Gastrocnemius medialis (tissue), 4 donors: Measurements from ENCODE around the gene CALHM6.

Source experiments
- CTCF ChIP-seq, 5 experiments: fragments of 450-650 bp in 3 of 5; fragments of 200-600 bp in 2 of 5; sonication (generic) in 2 of 5; IDR thresholded peaks in 4 of 5; conservative IDR thresholded peaks in 1 of 5; 1 replicate in 4 of 5; 2 replicates in 1 of 5; pipeline ENCODE4 v1.5.1; 2016 to 2019; ENCODE audit warnings: antibody characterized with exemption in 5 of 5, mild to moderate bottlenecking in 3 of 5, moderate library complexity in 3 of 5
- POLR2A ChIP-seq, 2 donors: fragments of 450-650 bp; IDR thresholded peaks; one replicate each; pipeline ENCODE4 v1.6.1; 2017; ENCODE audit warnings: antibody characterized with exemption in 2 of 2, mild to moderate bottlenecking in 2 of 2, moderate library complexity in 2 of 2

GRCh38 chr6:116456927-116457326 is 4.2 kb upstream of the CALHM6 start:
- TF ChIP-seq POLR2A (IDR thresholded peaks at IDR 0.05) (no peak), CTCF (IDR thresholded peaks at IDR 0.05 in 4 of 5, conservative IDR thresholded peaks at IDR 0.05 in 1 of 5) (no peak)
